Parathyroid adenoma (tissue), 2 donors: ENCODE measurements around the gene AP5Z1.

Source experiments
- H2AFZ ChIP-seq: fragments of 300-600 bp; sonication (generic); one replicate; pipeline ENCODE4 v1.7.0; 2017; ENCODE audit warnings: antibody characterized with exemption, mild to moderate bottlenecking
- H3K27ac ChIP-seq: fragments of 300-600 bp; sonication (generic); one replicate; pipeline ENCODE4 v1.7.0; 2017
- H3K27me3 ChIP-seq: fragments of 300-600 bp; sonication (generic); one replicate; pipeline ENCODE4 v1.7.0; 2017; ENCODE audit warnings: low read length; ENCODE audit not compliant: control insufficient read depth, insufficient read depth
- H3K36me3 ChIP-seq: fragments of 300-600 bp; sonication (generic); one replicate; pipeline ENCODE4 v1.7.0; 2017; ENCODE audit warnings: low read length; ENCODE audit not compliant: control insufficient read depth, insufficient read depth
- H3K4me1 ChIP-seq: fragments of 300-600 bp; sonication (generic); one replicate; pipeline ENCODE4 v1.7.0; 2017; ENCODE audit warnings: control low read depth
- H3K4me2 ChIP-seq: fragments of 300-600 bp; sonication (generic); one replicate; pipeline ENCODE4 v1.7.0; 2017; ENCODE audit warnings: low read length
- H3K4me3 ChIP-seq: fragments of 300-600 bp; sonication (generic); one replicate; pipeline ENCODE4 v1.7.0; 2017; ENCODE audit warnings: low read depth, low read length
- H3K79me2 ChIP-seq: fragments of 300-600 bp; sonication (generic); one replicate; pipeline ENCODE4 v1.7.0; 2017; ENCODE audit warnings: control low read depth
- H3K9ac ChIP-seq: fragments of 300-600 bp; sonication (generic); one replicate; pipeline ENCODE4 v1.7.0; 2017; ENCODE audit warnings: mild to moderate bottlenecking
- H3K9me3 ChIP-seq: fragments of 300-600 bp; sonication (generic); one replicate; pipeline ENCODE4 v1.7.0; 2017; ENCODE audit warnings: low read length; ENCODE audit not compliant: control insufficient read depth
- TF ChIP-seq, protein P1 (sequence below): fragments of 300-600 bp; sonication (generic); IDR thresholded peaks from one replicate; pipeline ENCODE4 v1.7.0; 2017; ENCODE audit warnings: antibody characterized with exemption, mild to moderate bottlenecking
- donor health status: primary hyperparathyroidism.

The AP5Z1 gene

GRCh38 chr7:4836206-4836661 is 60.8 kb downstream of the AP5Z1 start:
- no peak overlapping the region for H2AFZ ChIP-seq
- H3K4me3 ChIP-seq = no peak overlapping the region
- H3K27me3 ChIP-seq = no peaks in the 10 kb centered on the region
- no peak overlapping the region for H3K9ac ChIP-seq
- H3K79me2 ChIP-seq = no peaks in the 10 kb centered on the region
- H3K4me1 ChIP-seq = no peaks in the 10 kb centered on the region
- no peak overlapping the region for H3K27ac ChIP-seq
- H3K36me3 ChIP-seq = no peaks in the 10 kb centered on the region
- no peaks in the 10 kb centered on the region for H3K9me3 ChIP-seq
- TF ChIP-seq, protein P1, sequence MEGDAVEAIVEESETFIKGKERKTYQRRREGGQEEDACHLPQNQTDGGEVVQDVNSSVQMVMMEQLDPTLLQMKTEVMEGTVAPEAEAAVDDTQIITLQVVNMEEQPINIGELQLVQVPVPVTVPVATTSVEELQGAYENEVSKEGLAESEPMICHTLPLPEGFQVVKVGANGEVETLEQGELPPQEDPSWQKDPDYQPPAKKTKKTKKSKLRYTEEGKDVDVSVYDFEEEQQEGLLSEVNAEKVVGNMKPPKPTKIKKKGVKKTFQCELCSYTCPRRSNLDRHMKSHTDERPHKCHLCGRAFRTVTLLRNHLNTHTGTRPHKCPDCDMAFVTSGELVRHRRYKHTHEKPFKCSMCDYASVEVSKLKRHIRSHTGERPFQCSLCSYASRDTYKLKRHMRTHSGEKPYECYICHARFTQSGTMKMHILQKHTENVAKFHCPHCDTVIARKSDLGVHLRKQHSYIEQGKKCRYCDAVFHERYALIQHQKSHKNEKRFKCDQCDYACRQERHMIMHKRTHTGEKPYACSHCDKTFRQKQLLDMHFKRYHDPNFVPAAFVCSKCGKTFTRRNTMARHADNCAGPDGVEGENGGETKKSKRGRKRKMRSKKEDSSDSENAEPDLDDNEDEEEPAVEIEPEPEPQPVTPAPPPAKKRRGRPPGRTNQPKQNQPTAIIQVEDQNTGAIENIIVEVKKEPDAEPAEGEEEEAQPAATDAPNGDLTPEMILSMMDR = no peak
- H3K4me2 ChIP-seq = no peak overlapping the region

DNA sequence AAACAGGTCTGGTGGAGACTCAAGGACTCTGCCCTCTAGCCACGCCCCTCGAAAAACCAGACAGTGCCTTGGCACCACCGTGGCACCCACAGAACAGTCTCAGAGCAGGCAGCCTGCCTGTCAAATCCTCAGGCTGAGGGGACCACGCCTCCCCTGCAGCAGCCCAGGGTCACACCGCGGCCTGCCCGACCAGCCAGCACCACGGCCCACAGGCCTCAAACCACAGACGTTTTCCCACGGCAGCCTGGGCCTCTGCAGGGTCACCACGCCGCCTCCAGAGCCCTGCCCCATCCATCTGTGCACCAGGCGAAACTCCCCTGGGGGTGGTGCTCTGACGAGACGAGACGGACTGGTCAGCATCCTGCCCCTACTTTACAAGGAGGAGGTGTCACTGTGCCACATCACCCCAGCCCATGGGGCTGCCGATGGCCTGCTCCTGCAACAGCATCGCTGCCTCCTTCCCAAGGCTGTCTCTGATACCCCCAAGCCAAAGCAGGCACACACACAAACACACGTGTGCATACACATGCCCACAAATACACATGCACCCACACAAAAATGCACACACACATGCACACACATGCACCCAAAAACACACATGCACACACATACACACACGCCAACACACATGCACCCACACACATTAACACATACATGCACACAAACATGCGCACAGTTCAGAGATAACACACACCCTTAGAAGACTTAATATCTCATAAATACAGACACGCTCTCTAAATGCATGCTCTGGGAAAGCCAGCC is 61.8 kb downstream of the AP5Z1 start:
- no peak overlapping the region for H3K9ac ChIP-seq
- H3K9me3 ChIP-seq = no peaks in the 10 kb centered on the region
- H3K4me2 ChIP-seq = no peak overlapping the region
- no peaks in the 10 kb centered on the region for H3K27me3 ChIP-seq
- no peak overlapping the region for H2AFZ ChIP-seq
- H3K4me1 ChIP-seq = no peaks in the 10 kb centered on the region
- no peaks in the 10 kb centered on the region for H3K36me3 ChIP-seq
- no peak overlapping the region for H3K27ac ChIP-seq
- TF ChIP-seq, protein P1 = no peak
- H3K4me3 ChIP-seq = no peak overlapping the region
- H3K79me2 ChIP-seq = no peaks in the 10 kb centered on the region

GRCh38 chr7:4837803-4838625 is 62.6 kb downstream of the AP5Z1 start:
- no peaks in the 10 kb centered on the region for H3K27me3 ChIP-seq
- no peaks in the 10 kb centered on the region for H3K9me3 ChIP-seq
- H3K79me2 ChIP-seq = no peaks in the 10 kb centered on the region
- H3K4me1 ChIP-seq = no peaks in the 10 kb centered on the region
- no peak overlapping the region for H3K4me2 ChIP-seq
- no peak overlapping the region for H3K27ac ChIP-seq
- TF ChIP-seq, protein P1 = no peak
- H3K36me3 ChIP-seq = no peaks in the 10 kb centered on the region
- no peak overlapping the region for H2AFZ ChIP-seq
- no peak overlapping the region for H3K9ac ChIP-seq
- no peak overlapping the region for H3K4me3 ChIP-seq

DNA sequence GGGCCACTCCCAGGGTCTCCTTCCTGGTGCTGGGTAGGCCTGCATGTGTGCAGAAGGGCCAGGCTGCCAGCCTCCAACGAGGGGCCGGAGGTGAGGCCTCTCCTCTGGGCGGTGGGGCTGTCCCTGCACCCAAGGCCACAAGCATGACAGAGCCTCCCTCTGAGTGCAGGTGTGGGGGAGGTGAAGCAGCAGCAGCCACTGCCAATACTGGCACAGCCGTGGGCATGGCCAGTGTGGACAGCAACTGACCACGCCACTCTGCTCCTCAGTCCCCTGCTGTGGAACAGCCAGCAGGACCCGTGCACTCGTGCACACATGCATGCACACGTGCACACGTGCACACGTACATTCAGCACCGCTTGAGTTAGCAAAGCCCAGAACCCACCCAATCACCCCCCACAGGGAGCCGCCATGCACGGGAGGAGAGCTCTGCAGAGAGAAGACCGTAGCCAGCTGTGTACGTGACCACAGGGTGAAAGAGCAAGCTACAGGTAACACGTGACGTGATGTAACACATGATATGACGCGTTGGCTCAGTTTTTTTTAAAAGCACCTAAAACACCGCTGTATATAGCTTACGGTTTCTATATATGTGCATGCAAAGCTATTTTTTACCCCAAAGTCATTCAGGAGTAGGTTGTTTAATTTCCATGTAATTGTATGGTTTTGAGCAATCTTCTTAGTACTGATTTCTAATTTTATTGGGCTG is 63.4 kb downstream of the AP5Z1 start:
- Histone ChIP-seq H3K9ac (no peak overlapping the region), H3K4me1 (no peaks in the 10 kb centered on the region)
- TF ChIP-seq, protein P1 = no peak

More for the DNA sequence above, 63.4 kb downstream of the AP5Z1 start:
- H3K36me3 ChIP-seq = no peaks in the 10 kb centered on the region
- H3K4me3 ChIP-seq = no peak overlapping the region
- H3K27ac ChIP-seq = no peak overlapping the region
- H3K79me2 ChIP-seq = no peaks in the 10 kb centered on the region
- H3K4me2 ChIP-seq = no peak overlapping the region
- no peaks in the 10 kb centered on the region for H3K9me3 ChIP-seq
- no peaks in the 10 kb centered on the region for H3K27me3 ChIP-seq
- H2AFZ ChIP-seq = no peak overlapping the region
